Activated T-cell treated with anti-CD3 and anti-CD28 coated beads, Interleukin-2, amount 50 U/mL, for 4 hours (primary cell): Measurements from ENCODE around the gene CELF2. TPM values are rescaled to one million over a fixed set of nuclear protein-coding genes. Genes with fewer than 3 reads are reported as not detected.

Experiments used
- ATAC-seq, 2 donors: fragments of 200-7000 bp; cut with Tn5 transposase; one replicate each; pipeline ENCODE4 v1.10.0; 2021
- DNase-seq: peaks from one replicate; pipeline ENCODE4 v3.0.0-alpha.2; 2020
- H3K27me3 Mint-ChIP-seq: one replicate; pipeline ENCODE4 v1.8.0; 2021; ENCODE audit warnings: low read depth, mixed read lengths
- H3K36me3 Mint-ChIP-seq: one replicate; pipeline ENCODE4 v1.8.0; 2022; ENCODE audit warnings: mixed read lengths; ENCODE audit not compliant: insufficient read depth
- H3K4me1 Mint-ChIP-seq: one replicate; pipeline ENCODE4 v1.8.0; 2021; ENCODE audit warnings: low read depth, mixed read lengths
- H3K4me3 Mint-ChIP-seq: one replicate; pipeline ENCODE4 v1.8.0; 2021; ENCODE audit warnings: mild to moderate bottlenecking, moderate library complexity, mixed read lengths
- H3K9me3 Mint-ChIP-seq: one replicate; pipeline ENCODE4 v1.8.0; 2021; ENCODE audit warnings: mixed read lengths
- total RNA-seq, 3 donors: library from RNA; stranded (reverse); gene quantifications; one replicate each; pipeline ENCODE4 v1.2.1, GENCODE V29; 2021

CELF2 gene
- total RNA-seq, 3 donors from 2014 or later: 112 to 121 (median 113) TPM

DNA sequence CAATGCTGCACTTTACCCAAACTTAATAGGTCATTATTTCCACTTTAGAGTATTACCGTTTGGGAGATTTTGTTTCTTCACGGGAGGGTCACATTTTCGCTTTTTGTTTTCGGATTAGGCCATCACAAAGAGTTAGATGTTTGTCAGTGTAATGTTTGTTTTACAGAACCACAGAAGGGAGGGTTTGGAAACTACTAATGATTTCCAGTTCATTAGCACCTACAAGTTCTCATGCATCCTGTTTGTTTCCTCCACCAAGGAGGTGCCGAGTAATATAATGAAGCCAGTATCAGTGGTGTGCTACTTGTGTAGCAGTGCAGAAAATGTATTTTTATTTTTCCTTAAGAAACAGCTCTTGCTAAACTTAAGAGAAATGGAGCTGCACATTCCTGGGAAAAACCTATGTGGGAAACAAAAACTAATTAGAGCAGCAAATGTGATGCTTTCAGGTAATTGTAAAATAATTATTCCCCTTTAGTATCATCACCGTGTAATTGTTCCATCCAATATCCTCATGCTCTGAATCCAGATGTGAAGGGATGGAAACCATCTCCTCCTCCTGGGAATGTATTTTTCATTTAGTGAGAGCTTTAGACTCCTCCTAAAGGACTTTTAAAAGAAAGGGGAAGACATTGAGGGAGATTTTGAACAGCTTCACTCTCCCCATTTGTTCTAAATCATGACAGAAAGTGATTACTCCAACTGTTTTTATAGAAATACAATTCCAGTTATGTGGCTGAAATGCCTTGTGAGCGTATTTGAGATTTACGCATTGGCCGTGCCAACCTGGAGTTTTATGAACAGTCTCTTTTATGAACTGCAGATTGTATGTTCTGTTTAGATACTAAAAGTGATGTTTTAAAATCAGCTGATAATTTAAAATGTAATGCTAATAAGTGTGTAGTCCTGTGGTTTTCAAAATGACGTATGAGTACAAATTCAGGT lies 5.6 kb downstream of the CELF2 start:
- ATAC-seq (peak in 1 of 2 donors; percentile 16), DNase-seq (no peak)
- H3K4me3 Mint-ChIP-seq: no peak overlapping the region
- no peaks in the 10 kb centered on the region for H3K9me3 Mint-ChIP-seq
- peaks cover 44% of the 10 kb centered on the region for H3K27me3 Mint-ChIP-seq
- no peaks in the 10 kb centered on the region for H3K36me3 Mint-ChIP-seq
- H3K4me1 Mint-ChIP-seq: peaks cover 11% of the 10 kb centered on the region

GRCh38 chr10:11024596-11024995 lies 6.9 kb downstream of the CELF2 start:
- Mint-ChIP-seq H3K4me3 (no peak overlapping the region), H3K27me3 (peaks cover 34% of the 10 kb centered on the region), H3K4me1 (peaks cover 5% of the 10 kb centered on the region), H3K36me3 (no peaks in the 10 kb centered on the region), H3K9me3 (no peaks in the 10 kb centered on the region)
- ATAC-seq (no peak), DNase-seq (no peak)

GRCh38 chr10:11025978-11026377 lies 8.3 kb downstream of the CELF2 start:
- Mint-ChIP-seq H3K27me3 (peaks cover 30% of the 10 kb centered on the region), H3K4me1 (peaks cover 5% of the 10 kb centered on the region), H3K9me3 (no peaks in the 10 kb centered on the region), H3K36me3 (no peaks in the 10 kb centered on the region), H3K4me3 (no peak overlapping the region)
- DNase-seq (no peak), ATAC-seq (no peak)

DNA sequence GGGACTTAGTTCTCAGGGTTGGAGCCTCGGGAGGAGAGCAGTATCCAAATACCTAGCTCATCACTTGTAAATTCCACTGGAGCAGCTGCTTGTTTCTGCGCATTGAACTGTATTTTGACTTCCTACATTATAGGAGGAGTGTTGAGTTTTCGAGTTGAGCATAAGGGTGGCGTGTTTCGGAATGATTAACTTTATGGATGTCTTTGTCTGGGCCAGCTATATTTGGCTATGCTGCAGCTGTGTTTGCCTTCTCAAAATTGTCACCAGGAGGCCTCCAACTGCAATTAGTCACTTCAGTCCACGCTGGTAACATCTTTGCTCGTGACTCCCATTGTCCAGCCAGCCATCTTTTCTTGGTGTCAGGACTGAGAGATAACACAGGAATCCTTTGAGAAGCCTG lies 9.1 kb downstream of the CELF2 start:
- DNase-seq (no peak), ATAC-seq (no peak)
- H3K9me3 Mint-ChIP-seq: no peaks in the 10 kb centered on the region
- H3K27me3 Mint-ChIP-seq: peaks cover 24% of the 10 kb centered on the region
- H3K4me3 Mint-ChIP-seq: no peak overlapping the region
- peaks cover 5% of the 10 kb centered on the region for H3K4me1 Mint-ChIP-seq
- H3K36me3 Mint-ChIP-seq: no peaks in the 10 kb centered on the region

DNA sequence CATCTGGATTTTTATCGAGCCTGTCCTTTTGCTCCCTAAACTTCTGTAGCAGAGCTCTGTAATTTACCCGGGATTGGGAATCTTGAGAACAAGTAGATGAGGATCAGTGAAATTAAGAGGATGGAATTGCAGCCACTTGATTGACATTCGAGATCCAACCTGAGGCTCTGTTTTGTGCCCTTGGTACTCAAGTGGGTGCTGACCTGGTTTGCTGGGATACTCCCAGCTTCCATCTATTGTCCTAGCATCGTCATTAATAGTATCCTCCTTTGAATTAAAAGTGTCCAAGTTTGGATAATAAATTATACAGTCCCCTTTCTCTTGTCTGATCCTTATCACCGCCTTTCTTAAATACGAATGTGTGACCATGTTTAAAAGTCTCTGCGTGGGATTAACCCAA lies 17.1 kb downstream of the CELF2 start:
- no peak for DNase-seq

DNA sequence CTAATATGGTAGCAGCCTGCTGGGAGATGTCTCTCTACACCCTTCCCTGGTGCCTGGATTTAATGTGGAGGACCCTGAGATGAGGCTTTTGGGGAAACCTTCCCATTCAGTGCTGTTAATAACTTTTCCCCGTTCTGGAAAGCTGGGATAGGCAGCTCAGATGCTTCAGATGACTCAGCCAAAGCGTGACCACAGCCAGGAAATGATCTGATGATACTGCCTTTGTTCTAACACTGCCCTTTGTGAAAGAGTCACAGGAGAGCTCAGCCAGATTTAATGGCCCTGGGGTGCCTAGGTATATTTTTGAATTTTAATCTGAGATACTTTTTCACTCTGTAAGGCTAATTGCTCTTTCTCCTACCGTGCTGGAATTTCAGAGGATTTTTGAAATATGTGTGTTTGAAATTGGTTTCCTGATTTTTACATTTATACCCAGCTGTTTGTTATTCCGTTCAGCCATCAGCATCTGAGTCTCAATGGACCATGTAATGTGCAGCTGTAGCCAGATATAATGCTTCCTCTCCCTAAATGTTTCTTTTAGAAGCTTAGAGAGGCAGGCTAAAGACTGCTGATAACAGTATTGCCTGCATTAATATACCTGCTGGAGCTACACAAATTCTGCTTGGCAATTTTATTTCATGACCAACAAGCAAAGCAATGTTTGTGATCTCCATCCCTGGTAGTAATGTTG lies 17.8 kb downstream of the CELF2 start:
- peaks cover 13% of the 10 kb centered on the region for H3K27me3 Mint-ChIP-seq
- ATAC-seq (no peak), DNase-seq (no peak)
- no peaks in the 10 kb centered on the region for H3K36me3 Mint-ChIP-seq
- peaks cover 1% of the 10 kb centered on the region for H3K4me1 Mint-ChIP-seq
- H3K9me3 Mint-ChIP-seq: no peaks in the 10 kb centered on the region
- no peak overlapping the region for H3K4me3 Mint-ChIP-seq

More for the DNA sequence above, 17.1 kb downstream of the CELF2 start:
- ATAC-seq: no peak
- no peaks in the 10 kb centered on the region for H3K9me3 Mint-ChIP-seq
- peaks cover 1% of the 10 kb centered on the region for H3K4me1 Mint-ChIP-seq
- no peaks in the 10 kb centered on the region for H3K36me3 Mint-ChIP-seq
- H3K27me3 Mint-ChIP-seq: peaks cover 18% of the 10 kb centered on the region
- H3K4me3 Mint-ChIP-seq: no peak overlapping the region

DNA sequence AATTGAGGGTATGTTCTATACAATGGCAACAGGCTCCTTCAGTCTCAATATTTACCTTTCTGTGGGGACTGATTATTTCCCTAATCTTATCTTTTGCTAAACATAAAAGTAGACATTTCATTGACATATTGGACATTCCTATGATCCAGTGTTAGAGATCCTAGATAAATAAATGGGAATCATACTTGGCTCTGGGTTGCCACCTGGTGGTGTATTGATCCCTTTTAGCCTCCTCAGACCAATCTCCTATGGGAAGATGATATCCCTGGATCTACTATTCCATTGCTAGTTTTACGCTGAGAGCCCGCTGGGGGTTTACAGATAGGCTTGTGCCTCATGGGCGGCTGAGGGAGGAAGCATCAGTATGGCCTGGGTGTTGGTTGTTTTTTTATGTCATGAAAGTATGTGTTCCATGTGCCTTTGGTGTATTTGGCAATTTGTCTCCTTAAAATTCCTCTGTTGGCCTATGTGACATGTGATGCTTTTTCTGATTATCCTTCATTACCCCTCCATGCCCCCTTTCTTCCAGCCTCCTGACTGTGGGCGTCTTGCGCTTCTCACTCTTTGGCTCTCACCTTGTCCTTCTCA lies 18.8 kb downstream of the CELF2 start:
- ATAC-seq: no peak
- H3K27me3 Mint-ChIP-seq: peaks cover 10% of the 10 kb centered on the region
- H3K9me3 Mint-ChIP-seq: no peaks in the 10 kb centered on the region
- no peak for DNase-seq
- no peaks in the 10 kb centered on the region for H3K36me3 Mint-ChIP-seq
- no peak overlapping the region for H3K4me3 Mint-ChIP-seq
- peaks cover 1% of the 10 kb centered on the region for H3K4me1 Mint-ChIP-seq

DNA sequence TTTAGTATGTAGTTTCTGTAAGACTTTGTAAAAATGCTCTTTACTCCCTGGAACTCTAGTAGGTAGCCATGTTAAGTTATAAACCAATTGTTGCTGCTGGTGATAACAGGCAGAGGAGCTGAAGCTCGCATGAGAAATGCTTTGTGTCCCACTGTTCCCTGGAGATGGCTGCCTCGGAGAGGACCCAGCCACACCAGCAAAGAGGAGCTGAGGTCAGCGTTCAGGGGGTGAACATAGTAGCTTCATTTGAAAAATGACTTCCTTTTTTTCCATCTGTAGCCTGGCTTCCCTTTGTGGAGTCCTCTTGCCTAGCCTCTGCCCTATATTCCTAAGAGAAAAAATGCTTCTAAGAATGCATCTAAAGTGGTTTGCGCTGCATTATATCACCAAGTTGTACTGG lies 20.3 kb downstream of the CELF2 start:
- no peak overlapping the region for H3K4me3 Mint-ChIP-seq
- H3K36me3 Mint-ChIP-seq: no peaks in the 10 kb centered on the region
- peaks cover 10% of the 10 kb centered on the region for H3K27me3 Mint-ChIP-seq
- peaks cover 1% of the 10 kb centered on the region for H3K4me1 Mint-ChIP-seq
- no peak for DNase-seq
- ATAC-seq: no peak
- no peaks in the 10 kb centered on the region for H3K9me3 Mint-ChIP-seq

GRCh38 chr10:11042357-11042756 lies 24.7 kb downstream of the CELF2 start:
- Mint-ChIP-seq H3K4me3 (no peak overlapping the region), H3K27me3 (no peaks in the 10 kb centered on the region), H3K36me3 (no peaks in the 10 kb centered on the region), H3K4me1 (no peaks in the 10 kb centered on the region), H3K9me3 (no peaks in the 10 kb centered on the region)
- DNase-seq (no peak), ATAC-seq (no peak)

DNA sequence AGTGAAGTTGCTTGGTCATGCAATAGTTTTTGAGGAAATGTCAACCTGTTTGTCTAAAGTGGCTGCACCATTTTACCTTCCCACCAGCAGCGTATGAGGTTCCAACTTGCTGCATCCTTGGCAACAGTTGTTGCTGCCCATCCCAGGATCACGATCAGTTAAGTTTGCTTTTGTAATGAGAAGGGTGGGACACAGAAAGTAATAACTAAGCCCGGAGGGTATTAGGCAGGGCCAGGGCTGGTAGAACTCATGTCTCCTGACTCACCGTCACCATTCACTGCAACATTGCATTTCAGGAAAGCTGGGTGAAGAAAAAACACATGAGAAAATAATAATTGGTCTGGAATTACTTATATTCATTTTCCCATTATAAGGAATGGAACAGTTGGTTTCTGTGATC lies 25.4 kb downstream of the CELF2 start:
- ATAC-seq (no peak), DNase-seq (no peak)
- no peaks in the 10 kb centered on the region for H3K9me3 Mint-ChIP-seq
- no peaks in the 10 kb centered on the region for H3K4me1 Mint-ChIP-seq
- no peaks in the 10 kb centered on the region for H3K36me3 Mint-ChIP-seq
- no peak overlapping the region for H3K4me3 Mint-ChIP-seq
- no peaks in the 10 kb centered on the region for H3K27me3 Mint-ChIP-seq

DNA sequence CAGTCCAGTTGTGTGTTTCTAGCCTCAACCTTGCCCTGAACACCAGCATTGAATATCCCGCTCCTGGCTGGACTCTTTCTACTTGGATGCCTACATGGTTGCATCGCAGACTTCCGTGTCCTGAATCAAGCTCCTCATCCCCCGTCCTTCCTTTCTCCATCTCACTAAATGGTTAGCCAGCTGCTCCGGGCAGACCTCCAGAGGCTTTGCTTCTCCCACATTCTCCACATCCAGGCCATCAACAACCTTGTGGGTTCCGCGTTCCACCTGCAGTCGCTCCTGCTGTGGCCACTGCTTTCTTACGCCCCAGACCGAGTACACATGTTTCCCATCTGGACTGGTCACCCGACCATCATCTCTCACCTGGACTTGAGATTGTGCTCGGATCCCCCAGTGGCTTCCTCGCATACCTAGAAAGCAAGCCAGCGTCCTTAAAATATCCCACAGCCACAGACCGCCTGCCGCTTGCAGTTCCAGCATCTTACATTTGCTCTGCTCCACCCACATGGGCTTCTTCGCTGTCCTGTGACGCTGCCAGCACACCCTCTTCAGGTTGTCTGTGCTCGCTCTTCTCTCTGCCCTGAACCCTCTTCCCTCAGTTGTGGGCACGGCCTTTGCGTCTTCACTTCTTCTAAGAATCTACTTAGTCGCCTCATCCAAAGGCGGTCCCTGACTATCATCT lies 25.9 kb downstream of the CELF2 start:
- H3K36me3 Mint-ChIP-seq: no peaks in the 10 kb centered on the region
- H3K27me3 Mint-ChIP-seq: no peaks in the 10 kb centered on the region
- no peaks in the 10 kb centered on the region for H3K9me3 Mint-ChIP-seq
- ATAC-seq: no peak
- no peaks in the 10 kb centered on the region for H3K4me1 Mint-ChIP-seq
- DNase-seq: no peak
- no peak overlapping the region for H3K4me3 Mint-ChIP-seq

- no peak overlapping the region for H3K4me3 Mint-ChIP-seq
- H3K4me1 Mint-ChIP-seq: no peaks in the 10 kb centered on the region
- ATAC-seq (no peak), DNase-seq (no peak)
- no peaks in the 10 kb centered on the region for H3K27me3 Mint-ChIP-seq
- H3K9me3 Mint-ChIP-seq: no peaks in the 10 kb centered on the region
- H3K36me3 Mint-ChIP-seq: no peaks in the 10 kb centered on the region
These were observed 27.8 kb downstream of the CELF2 start for GRCh38 chr10:11045487-11045886.

- ATAC-seq: no peak
- H3K4me3 Mint-ChIP-seq: no peak overlapping the region
- H3K27me3 Mint-ChIP-seq: no peaks in the 10 kb centered on the region
- no peaks in the 10 kb centered on the region for H3K9me3 Mint-ChIP-seq
- no peaks in the 10 kb centered on the region for H3K36me3 Mint-ChIP-seq
- DNase-seq: no peak
- no peaks in the 10 kb centered on the region for H3K4me1 Mint-ChIP-seq
These were observed 28.5 kb downstream of the CELF2 start for GRCh38 chr10:11045995-11046775.

- DNase-seq (no peak), ATAC-seq (no peak)
- Mint-ChIP-seq H3K36me3 (no peaks in the 10 kb centered on the region), H3K27me3 (no peaks in the 10 kb centered on the region), H3K9me3 (no peaks in the 10 kb centered on the region), H3K4me3 (no peak overlapping the region), H3K4me1 (no peaks in the 10 kb centered on the region)
These were observed 29.1 kb downstream of the CELF2 start for GRCh38 chr10:11046776-11047160.
